Activated CD4-positive, alpha-beta T cell treated with anti-CD3 and anti-CD28 coated beads, Interleukin-2, amount 10 ng/mL, durations not matched to agents 7 days and 5 days (primary cell): Measurements from ENCODE around the gene SLC25A23. TPM values are rescaled to one million over a fixed set of nuclear protein-coding genes. Genes with fewer than 3 reads are reported as not detected.

ENCODE experiments used
- CTCF ChIA-PET: fragments of 350-600 bp; sonication (Branson Sonifier 250); formaldehyde crosslinking; loops from one replicate; lab custom pipeline; 2021; ENCODE audit warnings: antibody characterized with exemption; lab: Charles Lee
- POLR2A ChIA-PET: fragments of 350-600 bp; sonication (Branson Sonifier 250); formaldehyde crosslinking; loops from one replicate; lab custom pipeline; 2021; ENCODE audit warnings: antibody characterized with exemption; lab: Charles Lee
- DNase-seq: peaks from one replicate; pipeline ENCODE4 v3.0.0-alpha.2; 2020
- H3K27ac Mint-ChIP-seq: one replicate; pipeline ENCODE4 v1.8.0; 2021; ENCODE audit warnings: mild to moderate bottlenecking, moderate library complexity, mixed read lengths
- H3K27me3 Mint-ChIP-seq: one replicate; pipeline ENCODE4 v1.8.0; 2021; ENCODE audit warnings: mixed read lengths
- H3K36me3 Mint-ChIP-seq: one replicate; pipeline ENCODE4 v1.8.0; 2021; ENCODE audit warnings: low read depth, mixed read lengths
- H3K4me1 Mint-ChIP-seq: one replicate; pipeline ENCODE4 v1.8.0; 2021; ENCODE audit warnings: mixed read lengths
- H3K4me3 Mint-ChIP-seq: one replicate; pipeline ENCODE4 v1.8.0; 2021; ENCODE audit warnings: mild to moderate bottlenecking, moderate library complexity, mixed read lengths
- H3K9me3 Mint-ChIP-seq: one replicate; pipeline ENCODE4 v1.8.0; 2021; ENCODE audit warnings: mixed read lengths
- microRNA-seq: library from miRNA; unstranded; fragments of <30 nt; microRNA quantifications from one replicate; pipeline ENCODE4 v1.2.0, GENCODE V29; 2021; ENCODE audit warnings: borderline microRNAs expressed, borderline replicate concordance
- total RNA-seq, 2 experiments: library from RNA; stranded (reverse); gene quantifications; one replicate each; pipeline ENCODE4 v1.2.3, GENCODE V29; 2021

SLC25A23 gene
- total RNA-seq, 2 experiments from 2014 or later: 19.4 to 24.8 TPM

DNA sequence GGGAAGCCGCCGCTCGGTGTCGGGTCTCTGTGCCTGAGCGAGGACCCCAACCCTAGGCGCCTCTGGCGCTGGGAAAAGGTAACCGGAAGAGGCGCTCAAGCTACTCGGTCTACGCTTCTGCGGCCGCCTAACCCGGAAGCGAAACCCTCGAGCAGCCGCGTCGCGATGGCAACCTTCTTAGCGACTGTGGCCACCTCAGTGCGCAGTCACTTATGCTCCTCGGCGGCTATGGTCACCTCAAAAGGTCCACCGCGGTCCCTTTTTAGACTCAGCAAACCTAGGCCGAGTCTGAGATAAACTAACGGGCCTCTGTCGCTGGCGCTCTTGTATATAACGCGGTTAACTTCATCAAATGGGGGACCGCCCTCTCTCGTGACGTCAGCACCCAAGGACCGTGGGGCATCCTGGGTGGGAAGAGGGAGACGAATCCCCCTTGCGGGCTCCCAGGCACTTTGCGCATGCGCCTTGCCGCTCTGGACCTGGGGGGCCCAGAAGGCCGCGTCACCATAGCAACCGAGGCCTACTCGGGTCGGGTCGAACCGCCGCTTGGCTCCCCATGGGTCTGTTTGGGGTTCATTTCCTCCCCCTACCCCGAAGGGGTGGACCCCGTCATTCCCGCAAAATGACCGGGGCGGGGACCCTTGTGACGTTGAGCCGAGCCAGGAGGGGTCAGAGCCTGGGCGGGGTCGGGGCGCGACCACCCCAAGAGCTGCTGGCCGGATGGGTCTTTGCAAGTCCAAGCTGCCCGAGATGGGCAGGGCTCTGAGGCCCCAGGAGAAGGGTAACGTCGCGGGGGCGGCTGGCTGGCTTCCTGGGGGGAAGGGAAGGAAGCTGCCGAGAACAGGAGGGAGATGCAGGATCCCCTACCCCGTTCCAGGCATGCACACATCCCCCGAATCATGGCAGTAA is 66.3 kb downstream of the SLC25A23 start, which contains the start of gene GTF2F1:
GTF2F1 (minus strand) TSS at position 91 of the 909 bp plus-strand sequence. CDS start 169 bp downstream, outside the sequence.
- DNase-seq: peak; percentile 94
- Mint-ChIP-seq H3K27me3 (no peaks in the 10 kb centered on the region), H3K9me3 (no peaks in the 10 kb centered on the region), H3K36me3 (peaks cover 18% of the 10 kb centered on the region), H3K27ac (peak within 1 kb of the TSS; percentile 97), H3K4me1 (peaks cover 31% of the 10 kb centered on the region), H3K4me3 (peak within 1 kb of the TSS; percentile 97)
- POLR2A ChIA-PET: interaction anchor here (1.0 kb wide), 1 partner anchor 32 kb away, joined by 4 read pairs; no protein-coding TSS in a partner anchor
- CTCF ChIA-PET: interaction anchor here (0.7 to 1.4 kb wide), 3 partner anchors 21 to 44 kb away, joined by 3 read pairs; partner anchors contain the start of gene ALKBH7

DNA sequence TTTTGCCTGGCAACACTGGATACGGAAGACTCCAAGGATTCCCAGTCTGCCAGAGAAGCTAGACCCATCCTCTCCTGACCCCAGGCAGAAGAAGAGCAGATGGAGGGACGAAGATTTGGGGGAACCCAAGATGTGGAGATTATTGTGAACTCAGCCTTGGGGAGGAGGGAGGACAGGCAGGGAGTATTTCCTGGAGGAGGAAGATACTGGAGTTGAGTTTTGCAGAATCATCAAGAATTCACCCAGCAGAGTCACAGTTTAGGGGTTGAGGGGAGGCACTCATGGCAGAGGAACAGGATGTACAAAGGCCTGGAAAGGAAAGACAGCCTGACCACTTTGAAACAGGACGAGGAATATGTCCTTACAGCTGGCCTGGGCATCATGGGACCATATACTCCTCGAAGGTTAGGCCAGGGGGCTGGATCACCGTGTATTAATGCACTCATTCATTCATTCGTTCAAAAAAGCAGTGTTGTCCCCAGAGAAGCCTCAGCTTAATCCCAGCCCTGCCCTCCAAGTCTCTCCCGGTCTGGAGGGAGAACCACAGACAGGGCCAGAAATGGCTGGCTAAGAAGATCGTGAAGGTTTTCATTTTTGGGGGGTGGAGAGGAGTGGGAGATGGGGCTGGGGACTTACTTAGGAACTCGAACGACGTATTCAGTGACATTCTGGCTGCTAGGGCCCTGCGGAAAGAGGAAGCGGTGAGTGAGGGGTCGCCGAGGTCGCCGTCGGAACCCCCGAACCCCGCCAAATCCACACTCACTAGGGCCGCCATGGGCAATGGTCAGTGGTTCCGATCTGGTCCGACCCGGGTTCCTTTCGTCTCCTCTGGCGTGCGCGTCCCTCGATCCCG is 67.1 kb downstream of the SLC25A23 start:
- POLR2A ChIA-PET: interaction anchor here (1.0 kb wide), 1 partner anchor 33 kb away, joined by 4 read pairs; no protein-coding TSS in a partner anchor
- DNase-seq: no peak
- peak overlapping the region; percentile 97 for H3K4me3 Mint-ChIP-seq
- CTCF ChIA-PET: interaction anchor here (1.1 to 1.4 kb wide), 2 partner anchors 20 to 34 kb away, joined by 3 read pairs; partner anchors contain the start of gene ALKBH7
- H3K36me3 Mint-ChIP-seq: peaks cover 22% of the 10 kb centered on the region
- H3K9me3 Mint-ChIP-seq: no peaks in the 10 kb centered on the region
- peak overlapping the region; percentile 97 for H3K27ac Mint-ChIP-seq
- H3K27me3 Mint-ChIP-seq: no peaks in the 10 kb centered on the region
- peaks cover 33% of the 10 kb centered on the region for H3K4me1 Mint-ChIP-seq

Small RNAs within 50 kb of the gene (microRNA-seq; reads per million reads assigned to microRNA genes)
- gene MIR3940 (24.9 reads per million, percentile 52 among the genes with 10 or more reads in this experiment), gene MIR6790 (not detected)

Other genes with a start within 250 kb of the SLC25A23 start
- gene MLLT1, start 179.8 kb downstream of the SLC25A23 start, total RNA-seq: 10 to 100 TPM; 38.4 to 46.5 TPM
- gene ACER1, start 126.2 kb downstream of the SLC25A23 start, total RNA-seq: under 1 TPM; 0.81 to 0.82 TPM
- 100 to 1,000 TPM; 124 to 125 TPM for gene CLPP, start 98.3 kb downstream of the SLC25A23 start, total RNA-seq
- gene ALKBH7, start 87.0 kb downstream of the SLC25A23 start, total RNA-seq: 10 to 100 TPM; 32.8 to 48.2 TPM
- gene PSPN, start 83.9 kb downstream of the SLC25A23 start, total RNA-seq: 1 to 10 TPM; 2.4 TPM
- 10 to 100 TPM; 61.4 to 67.7 TPM for gene GTF2F1, start 66.6 kb downstream of the SLC25A23 start, total RNA-seq
- gene KHSRP, start 35.0 kb downstream of the SLC25A23 start, total RNA-seq: 100 to 1,000 TPM; 301 to 308 TPM
- under 1 TPM; 0.42 to 0.55 TPM for gene SLC25A41, start 26.0 kb downstream of the SLC25A23 start, total RNA-seq
- under 1 TPM; 0.33 to 0.64 TPM for gene CRB3, start 4.5 kb upstream of the SLC25A23 start, total RNA-seq
- gene DENND1C, start 22.0 kb upstream of the SLC25A23 start, total RNA-seq: 100 to 1,000 TPM in 1 of 2 experiments, 10 to 100 TPM in 1; 100.0 to 104 TPM
- gene TUBB4A, start 42.5 kb upstream of the SLC25A23 start, total RNA-seq: 1 to 10 TPM; 1.2 to 2.5 TPM
- gene TNFSF9, start 71.2 kb upstream of the SLC25A23 start, total RNA-seq: 1 to 10 TPM; 1.1 to 1.5 TPM
- gene CD70, start 131.4 kb upstream of the SLC25A23 start, total RNA-seq: 10 to 100 TPM; 12.6 to 12.9 TPM
- 10 to 100 TPM; 20.2 to 20.8 TPM for gene TNFSF14, start 210.4 kb upstream of the SLC25A23 start, total RNA-seq